Subcutaneous adipose tissue (tissue), 4 donors: Measurements from ENCODE around the gene PRCC. TPM values are rescaled to one million over a fixed set of nuclear protein-coding genes. Genes with fewer than 3 reads are reported as not detected.

Source experiments
- total RNA-seq, 4 donors: library from RNA; depleted of rRNA; stranded (reverse); fragments of >200 nt; gene quantifications; one replicate each; pipeline ENCODE4 v1.1.0, GENCODE V29; 2016
- TF ChIP-seq, protein P1 (sequence below): fragments of 450-650 bp; IDR thresholded peaks from one replicate; pipeline ENCODE4 v1.5.1; 2016; ENCODE audit warnings: low read depth, mild to moderate bottlenecking, control low read depth, antibody characterized with exemption, moderate library complexity

The PRCC gene
- total RNA-seq, 4 donors from 2014 or later: 19.7 to 27.3 (median 21.3) TPM

DNA sequence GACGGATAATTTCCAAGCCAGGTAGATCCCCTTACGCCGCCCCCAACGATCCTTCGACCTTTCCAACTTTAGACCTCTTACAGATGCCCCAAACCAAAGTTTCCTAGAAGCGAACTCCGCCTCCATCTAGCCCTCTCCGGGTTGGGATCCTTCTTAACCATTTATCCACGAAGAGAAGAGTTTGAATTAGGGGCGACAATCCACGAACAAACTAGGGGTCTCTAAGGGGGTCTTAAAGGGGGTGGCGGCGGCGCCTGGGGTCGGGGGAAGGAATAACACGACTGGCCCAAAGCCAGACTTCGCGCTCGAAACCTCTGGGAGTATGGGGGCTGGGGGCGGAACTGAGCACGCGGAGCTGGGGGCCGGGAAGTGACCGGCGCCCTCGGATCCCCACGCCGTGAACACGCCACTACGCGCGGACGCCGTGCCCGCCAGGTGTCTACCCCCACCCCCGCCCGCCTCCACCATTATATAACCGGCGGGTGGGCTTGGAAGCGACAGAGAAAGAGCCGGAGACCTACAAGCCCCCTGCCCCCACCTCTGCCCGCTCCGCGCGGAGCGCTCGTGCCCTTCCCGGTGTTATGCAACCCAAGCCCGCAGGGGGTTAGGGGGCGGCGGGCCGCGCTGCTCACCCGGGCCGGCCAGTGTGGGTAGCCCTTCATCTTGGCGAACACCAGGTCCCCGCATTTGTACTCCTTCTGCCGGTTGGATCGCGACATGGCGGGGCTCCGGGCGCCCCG is 16.5 kb upstream of the PRCC start:
- TF ChIP-seq, protein P1, sequence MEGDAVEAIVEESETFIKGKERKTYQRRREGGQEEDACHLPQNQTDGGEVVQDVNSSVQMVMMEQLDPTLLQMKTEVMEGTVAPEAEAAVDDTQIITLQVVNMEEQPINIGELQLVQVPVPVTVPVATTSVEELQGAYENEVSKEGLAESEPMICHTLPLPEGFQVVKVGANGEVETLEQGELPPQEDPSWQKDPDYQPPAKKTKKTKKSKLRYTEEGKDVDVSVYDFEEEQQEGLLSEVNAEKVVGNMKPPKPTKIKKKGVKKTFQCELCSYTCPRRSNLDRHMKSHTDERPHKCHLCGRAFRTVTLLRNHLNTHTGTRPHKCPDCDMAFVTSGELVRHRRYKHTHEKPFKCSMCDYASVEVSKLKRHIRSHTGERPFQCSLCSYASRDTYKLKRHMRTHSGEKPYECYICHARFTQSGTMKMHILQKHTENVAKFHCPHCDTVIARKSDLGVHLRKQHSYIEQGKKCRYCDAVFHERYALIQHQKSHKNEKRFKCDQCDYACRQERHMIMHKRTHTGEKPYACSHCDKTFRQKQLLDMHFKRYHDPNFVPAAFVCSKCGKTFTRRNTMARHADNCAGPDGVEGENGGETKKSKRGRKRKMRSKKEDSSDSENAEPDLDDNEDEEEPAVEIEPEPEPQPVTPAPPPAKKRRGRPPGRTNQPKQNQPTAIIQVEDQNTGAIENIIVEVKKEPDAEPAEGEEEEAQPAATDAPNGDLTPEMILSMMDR: no peak

DNA sequence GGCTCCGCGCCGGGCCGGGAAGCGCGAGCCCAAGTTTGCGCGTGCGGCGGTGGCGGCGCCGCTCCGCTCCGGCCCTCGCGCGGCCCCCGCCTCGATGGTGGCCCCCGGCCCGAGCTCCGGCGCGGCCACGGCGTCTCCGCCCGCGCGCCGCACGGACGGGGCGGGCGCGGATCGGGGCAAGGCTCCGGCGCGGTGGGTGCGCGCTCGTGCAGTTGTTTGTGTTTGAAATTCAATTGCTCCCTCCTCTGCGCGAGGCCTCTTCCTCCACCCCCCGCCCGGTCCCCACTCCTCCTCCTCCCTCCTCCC is 15.9 kb upstream of the PRCC start, which contains the start of gene HDGF:
TSS of gene HDGF (minus strand) at position 225 of the 306 bp plus-strand sequence. CDS start 246 bp downstream, outside the sequence.
- TF ChIP-seq, protein P1: no peak

DNA sequence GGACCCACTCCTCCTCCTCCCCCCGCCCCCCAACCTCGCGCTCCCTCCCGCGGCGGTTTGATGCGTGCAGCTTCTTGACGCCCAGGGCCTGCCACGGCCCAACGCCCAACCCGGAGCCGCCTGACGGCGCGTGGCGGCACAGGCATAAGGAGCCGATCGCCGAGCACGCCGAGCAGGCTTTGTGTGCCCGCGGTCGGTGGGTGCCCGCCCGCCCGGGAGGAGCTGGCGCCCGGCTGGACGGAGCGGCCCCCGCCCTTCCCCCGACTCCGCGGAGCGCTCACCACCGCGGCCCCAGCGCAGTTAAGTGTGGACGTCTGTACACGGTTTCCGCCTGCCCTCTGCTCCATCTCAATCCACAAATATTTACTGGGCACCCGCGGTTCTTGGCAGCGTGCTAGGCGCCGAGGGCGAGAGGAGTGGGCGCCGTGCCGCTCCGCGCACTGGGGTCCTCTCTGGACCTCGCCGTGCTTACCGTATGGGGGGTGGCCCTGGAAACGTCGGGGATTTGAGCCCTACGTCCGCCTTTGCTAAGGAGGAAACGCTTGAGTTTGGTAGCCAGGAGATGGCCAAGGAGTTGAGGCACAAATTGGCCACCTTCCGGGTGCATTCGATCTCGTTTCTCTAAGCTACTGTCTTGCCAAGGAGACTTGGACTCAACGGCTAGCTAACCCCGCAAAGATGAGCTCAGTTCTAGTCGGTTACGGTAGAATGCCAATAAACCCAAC is 15.4 kb upstream of the PRCC start:
- TF ChIP-seq, protein P1: no peak

DNA sequence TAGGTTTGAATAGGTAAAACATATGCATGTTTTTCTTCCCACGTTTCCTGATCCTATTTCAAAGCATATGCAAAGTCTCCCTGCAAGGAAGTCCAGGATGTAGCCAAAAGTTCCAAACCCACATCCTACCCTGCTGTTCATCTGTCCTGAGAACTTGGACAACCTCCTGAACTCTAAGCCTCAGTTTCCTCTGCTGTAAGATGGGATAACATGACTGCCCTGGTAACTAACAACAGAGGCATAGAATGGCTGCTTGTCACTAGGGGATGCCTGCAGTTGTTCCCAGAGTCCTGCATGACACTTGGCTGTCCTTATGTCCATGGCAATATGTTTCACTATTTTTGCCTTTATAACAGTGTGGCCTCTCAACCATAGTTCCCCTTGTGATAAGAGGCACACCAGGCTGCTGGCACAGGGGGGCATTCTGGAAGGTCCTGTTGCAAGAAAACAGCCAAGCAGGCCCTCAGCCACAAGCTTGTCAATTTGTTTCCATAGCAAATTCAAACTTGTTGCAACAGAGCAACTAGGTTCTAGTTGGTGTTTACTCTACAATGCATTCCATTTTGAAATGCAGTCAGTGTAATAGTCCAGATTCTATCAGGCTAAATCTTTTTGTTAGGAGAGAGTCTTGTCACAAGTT is 14.4 kb upstream of the PRCC start:
- TF ChIP-seq, protein P1: no peak

DNA sequence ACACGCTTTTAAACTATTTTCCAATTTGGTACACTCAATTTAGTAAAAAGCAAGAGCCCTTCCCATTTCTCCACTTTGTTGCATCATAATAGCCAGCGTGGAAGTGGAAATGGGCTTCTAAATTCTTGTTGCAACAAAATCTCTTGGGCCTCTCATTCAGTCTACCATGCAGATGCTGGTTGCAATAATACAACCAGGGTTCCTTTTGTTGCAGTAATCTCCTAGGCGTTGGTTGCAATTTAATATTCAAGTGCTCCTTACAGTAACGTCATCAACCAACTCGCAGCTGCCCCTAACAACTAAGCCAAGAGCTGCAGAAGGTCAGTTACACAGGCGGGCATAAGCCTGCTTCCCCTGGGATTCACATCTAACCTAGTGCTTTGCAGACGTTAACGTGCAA is 13.1 kb upstream of the PRCC start:
- TF ChIP-seq, protein P1: no peak

DNA sequence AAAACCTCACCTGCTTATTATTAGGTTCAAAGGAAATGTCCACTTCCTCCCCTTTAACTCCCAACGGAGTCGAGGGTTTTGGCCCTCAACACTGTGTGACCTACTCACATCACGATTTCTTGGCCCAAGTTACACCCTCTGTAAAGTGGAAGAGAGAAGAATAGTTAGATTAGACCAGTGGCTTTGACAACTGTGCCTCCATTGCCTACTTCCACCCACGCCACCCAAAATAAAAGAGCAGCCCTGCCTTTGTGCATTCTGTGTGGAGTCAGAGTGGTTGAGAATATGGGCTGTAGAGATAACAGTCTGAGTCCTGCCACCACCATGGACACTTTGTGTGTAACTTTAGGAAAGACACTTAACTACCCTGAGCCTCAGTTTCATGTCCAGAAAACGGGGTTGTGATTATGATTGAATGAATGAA is 11.8 kb upstream of the PRCC start:
- TF ChIP-seq, protein P1: no peak

DNA sequence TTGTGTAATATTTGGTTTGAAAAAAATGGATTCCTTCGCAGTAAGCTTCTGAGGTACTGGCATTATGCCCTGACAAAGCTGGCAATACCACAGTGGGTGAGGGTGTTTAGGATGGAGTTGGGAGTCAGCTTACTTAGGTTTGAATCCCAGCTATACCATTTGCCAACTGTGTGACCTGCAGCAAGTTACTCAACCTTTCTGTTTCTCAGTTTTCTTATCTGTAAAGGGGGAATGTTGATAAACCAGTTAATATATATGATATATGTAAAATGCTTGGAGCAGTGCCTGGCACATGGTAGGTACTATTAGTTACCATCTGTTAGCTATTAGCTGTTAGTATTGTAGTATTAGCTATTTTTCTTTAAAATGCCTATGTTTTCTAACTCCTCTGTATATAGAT is 11.0 kb upstream of the PRCC start:
- TF ChIP-seq, protein P1: no peak
